Measurements from ENCODE around the gene DOK7. TPM values are rescaled to one million over a fixed set of nuclear protein-coding genes. Genes with fewer than 3 reads are reported as not detected.
A peak's percentile ranks its signal among the peaks of the same experiment; 100 is the strongest.

DOK7 gene
- total RNA-seq, 1 experiment from 2014 or later: not detected

DNA sequence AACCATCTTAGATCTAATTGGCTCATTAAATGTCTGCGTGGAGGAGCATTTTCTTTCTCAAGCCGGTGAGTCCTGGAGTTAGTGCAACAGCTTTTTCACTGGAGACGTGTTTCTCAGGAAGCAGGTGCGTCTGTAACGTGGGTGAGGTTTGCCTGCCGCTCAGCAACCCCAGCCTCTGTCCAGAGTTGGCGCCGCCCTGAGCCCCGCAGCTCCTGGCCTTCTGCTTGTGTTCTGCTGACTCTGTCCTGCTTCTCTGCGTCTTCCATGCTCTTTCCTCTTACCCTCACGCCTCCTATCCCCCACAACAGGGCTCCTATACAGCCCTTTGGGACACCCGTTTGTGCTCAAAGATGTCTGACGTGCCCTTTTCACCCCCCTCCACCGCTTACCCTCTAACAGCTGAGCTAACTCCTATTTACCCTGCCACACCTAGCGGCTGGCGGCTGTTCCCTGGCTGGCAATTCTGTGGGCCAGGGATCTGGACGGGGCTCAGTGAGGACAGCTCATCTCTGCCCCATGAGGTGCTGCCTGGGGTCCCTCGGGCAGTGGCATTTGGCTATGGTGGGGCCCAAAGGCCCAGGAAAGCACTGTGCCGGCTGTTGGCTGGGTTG lies 18.8 kb downstream of the DOK7 start:
- in situ Hi-C loops (cut with HindIII; ENCODE audit: low sequenced_read_pairs): no loop called here
- no peak for DNase-seq (ENCODE audit: low spot score)

DNA sequence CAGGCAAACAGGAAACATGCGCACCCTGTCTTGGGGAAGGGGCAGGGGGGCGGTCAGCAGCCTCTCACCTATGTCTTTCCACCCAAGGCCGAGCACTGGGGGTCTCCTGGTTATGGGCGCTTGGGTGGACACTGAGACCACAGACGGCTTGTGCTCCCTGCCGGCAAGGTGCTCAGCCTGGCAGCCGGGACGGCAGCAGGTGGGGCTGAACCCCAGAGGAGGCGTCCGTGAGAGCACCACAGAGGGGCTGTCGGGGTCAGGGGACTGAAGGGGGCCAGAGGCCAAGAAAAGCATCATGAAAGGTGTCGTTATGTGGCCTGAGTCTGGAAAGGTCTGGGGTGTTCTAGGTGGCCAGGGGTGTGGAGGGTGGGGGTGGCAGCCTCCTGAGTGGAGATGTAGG lies 19.6 kb downstream of the DOK7 start:
- in situ Hi-C loops (cut with HindIII; ENCODE audit: low sequenced_read_pairs): no loop called here

DNA sequence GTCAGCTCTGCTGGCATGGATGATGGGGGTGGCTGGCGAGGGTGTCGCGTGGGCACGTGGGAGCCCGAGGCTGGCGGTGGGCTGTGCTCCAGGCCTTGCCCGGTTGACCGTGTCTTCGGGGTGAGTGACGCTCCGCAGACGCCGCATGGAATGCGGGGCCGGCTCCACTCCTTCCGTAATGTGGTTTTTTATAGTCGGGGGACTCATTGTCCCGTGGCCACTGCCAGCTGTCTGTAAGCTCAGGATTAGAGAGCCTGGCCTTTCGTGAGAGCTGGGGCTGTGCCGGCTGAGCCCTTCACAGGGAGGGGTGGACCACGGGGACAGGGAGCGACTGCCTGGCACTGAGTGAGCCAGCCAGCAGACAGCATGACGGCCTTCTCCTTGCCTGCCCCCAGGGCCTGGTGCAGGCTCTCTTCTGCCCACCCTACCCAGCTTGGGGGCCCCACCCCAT lies 20.4 kb downstream of the DOK7 start:
- DNase-seq (ENCODE audit: low spot score): peak; percentile 42
- in situ Hi-C loops (cut with HindIII; ENCODE audit: low sequenced_read_pairs): no loop called here

More for the DNA sequence above, 19.6 kb downstream of the DOK7 start:
- DNase-seq (ENCODE audit: low spot score): no peak

DNA sequence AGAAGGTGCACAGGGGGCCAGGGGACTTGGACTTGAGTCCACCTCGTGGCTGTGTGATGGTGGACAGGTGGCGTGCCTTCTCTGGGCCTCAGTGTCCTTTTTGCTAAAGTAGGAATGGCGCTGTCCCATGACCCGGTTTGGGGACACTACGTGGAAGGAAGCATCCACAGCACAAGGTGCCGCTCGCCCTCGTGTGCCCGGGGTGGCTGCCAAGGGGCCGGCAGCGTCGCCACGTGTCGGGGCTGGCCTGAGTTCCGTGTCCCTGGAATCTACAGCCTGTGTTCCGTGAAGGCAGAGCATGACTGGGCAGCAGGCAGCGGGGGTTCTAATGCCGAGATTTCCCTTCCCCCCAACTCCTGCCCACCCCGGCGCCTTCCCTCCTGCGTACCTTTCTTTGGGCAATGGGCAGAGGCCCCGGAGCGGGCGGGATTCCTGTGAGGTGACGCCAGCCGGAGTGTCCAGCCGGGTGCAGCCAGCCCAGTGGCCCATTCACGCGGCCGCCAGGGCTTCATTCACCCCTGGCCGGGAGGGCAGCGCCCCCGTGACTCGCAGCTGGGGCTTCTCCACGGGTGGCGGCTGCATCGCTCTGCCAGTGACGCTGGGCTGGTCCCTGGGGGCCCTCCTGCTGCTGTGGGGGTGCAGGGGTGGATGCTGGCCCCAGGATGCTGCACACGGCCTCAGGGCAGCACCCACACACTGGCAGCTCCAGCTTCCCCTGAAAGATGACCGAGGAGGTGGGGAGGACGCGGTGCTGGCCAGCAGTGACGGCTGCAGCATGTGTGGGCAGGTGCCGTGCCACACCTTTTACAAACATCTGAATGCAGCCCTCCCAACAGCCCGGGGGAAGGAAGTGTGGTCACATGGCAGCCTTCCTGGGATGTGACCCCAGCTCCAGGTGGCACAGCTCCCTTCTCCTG lies 21.2 kb downstream of the DOK7 start:
- DNase-seq (ENCODE audit: low spot score): peak; percentile 67

DNA sequence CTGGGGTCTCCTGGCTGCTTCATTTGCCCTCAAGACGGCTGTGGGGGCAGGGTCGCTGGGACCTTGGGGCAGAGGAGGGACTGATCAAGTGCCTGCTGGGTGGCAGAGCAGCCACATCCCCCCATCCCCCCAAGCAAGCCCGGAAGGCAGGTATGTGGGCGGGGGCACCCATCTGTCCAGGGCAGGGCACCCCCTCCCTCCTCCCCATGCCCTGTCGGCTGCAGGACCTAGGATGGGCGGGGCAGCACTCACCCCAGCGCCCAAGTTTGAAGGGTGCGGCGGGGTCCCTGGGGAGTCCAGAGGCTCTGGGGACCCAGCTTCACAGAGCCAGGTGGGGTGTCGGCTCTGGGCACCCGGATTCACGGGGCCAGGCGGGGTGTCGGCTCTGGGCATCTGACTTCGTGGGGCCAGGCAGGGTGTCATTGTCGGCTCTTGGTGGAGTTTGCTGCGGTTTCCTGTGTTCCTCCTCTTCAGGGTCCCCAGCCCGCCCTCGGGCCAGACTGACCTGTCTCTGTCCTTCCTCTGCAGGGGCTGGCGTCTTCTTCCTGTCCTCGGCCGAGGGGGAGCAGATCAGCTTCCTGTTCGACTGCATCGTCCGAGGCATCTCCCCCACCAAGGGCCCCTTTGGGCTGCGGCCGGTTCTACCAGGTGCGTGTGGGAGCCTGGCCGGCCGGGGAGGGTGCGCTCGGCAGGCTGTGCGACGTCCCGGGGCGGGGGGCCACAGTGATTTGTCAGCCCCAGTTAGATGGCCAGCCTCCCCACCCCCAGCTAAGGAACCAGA lies 22.1 kb downstream of the DOK7 start:
- in situ Hi-C loops (cut with HindIII; ENCODE audit: low sequenced_read_pairs): no loop called here
- DNase-seq (ENCODE audit: low spot score): no peak

More for the DNA sequence above, 21.2 kb downstream of the DOK7 start:
- in situ Hi-C loops (cut with HindIII; ENCODE audit: low sequenced_read_pairs): no loop called here

DNA sequence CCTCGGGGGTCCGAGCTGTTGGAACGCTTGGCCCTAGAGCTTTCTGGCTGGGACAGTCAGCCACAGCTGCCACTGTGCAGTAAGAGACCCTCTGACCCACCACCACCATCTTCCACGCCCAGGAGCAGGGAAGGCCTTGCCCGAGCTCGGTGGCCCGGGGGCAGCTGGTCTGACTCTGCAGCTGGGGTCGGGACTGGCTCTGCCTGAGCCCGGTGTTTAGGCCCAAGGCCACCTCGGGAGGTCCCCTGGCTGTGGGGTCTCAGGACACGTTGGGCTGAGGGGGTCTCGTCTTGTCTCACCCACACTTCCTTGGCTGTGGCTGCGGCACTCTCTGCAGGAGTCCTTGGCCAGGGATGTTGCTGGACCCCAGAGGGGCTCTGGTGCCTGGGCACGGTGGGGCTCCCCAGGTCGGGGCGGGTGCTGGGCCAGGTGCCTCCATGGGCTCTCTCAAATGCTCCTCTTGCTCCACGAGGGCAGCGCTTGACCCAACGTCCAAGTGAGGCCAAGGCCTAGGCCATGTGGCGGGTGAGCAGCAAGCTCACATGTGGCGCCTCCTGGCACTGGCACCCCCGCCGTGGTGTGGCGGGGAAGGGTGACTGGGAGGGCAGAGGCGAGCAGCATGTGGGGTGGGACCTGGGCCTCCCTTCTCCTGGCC lies 22.9 kb downstream of the DOK7 start:
- in situ Hi-C loops (cut with HindIII; ENCODE audit: low sequenced_read_pairs): no loop called here
- no peak for DNase-seq (ENCODE audit: low spot score)

DNA sequence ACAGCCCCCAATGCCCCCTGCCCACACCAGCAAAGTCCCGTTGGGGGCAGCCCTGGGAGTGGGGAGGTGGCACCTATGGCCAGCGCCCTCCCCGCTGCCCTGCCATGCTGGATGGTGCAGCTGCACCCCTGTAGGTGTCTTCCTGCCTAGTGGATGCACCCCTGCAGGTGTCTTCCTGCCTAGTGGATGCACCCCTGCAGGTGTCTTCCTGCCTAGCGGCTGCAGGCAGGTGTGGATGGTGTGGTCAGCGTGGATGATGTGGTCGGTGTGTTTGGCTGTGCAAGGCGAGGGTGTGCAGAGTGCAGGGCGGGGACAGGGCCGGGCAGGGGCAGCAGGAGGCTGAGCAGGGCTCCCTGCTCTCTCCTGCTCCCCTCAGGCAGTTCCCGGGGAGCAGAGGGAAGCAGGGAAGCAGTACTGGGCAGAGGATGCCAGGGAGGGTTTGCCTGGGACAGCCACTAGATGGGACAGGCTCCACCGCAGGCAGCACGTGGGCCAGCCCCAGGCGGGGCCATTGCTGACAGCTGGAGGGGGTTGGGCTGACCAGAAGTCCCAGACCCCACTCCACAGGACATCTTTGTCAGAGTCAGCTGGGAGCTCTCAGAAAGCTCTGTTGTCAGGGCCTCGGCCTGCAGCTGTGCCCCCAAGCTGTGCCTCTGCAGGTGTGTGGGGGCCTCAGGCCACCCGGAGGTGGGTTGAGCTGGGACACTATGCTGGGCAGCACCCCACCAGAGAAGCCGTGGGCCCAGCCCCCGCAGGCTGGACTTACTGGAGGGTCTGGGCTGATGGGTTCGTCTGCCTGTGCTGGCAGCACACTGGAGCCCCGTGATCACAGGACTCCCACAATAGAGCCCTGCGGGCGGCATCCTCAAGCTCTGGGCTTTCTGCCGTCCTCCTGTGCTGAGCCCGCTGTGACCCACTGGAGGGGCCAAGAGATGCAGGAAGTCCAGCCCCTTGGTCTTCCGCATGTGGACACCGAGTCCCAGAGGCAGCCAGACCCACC lies 23.7 kb downstream of the DOK7 start:
- in situ Hi-C loops (cut with HindIII; ENCODE audit: low sequenced_read_pairs): no loop called here
- DNase-seq (ENCODE audit: low spot score): no peak

DNA sequence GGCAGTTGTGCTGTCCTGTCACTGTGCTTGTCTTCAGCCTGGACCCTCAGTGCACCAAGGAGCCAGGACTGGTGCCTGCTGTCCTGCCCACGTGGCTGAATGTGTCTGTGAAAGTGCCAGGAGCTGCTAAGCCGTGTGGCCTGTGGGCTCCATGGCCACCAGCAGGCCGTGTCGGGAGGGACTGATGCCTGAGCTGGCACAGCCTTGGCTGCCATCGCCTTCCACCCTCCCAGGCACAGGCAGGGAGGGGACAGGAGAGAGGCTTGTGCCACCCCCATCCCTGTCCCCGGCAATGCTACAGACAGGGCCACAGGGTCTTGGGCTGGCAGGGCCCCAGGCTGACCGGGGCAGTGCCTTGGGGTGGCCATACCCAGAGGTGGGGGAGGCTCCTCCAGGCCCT lies 24.8 kb downstream of the DOK7 start:
- in situ Hi-C loops (cut with HindIII; ENCODE audit: low sequenced_read_pairs): no loop called here
- peak; percentile 56 for DNase-seq (ENCODE audit: low spot score)

DNA sequence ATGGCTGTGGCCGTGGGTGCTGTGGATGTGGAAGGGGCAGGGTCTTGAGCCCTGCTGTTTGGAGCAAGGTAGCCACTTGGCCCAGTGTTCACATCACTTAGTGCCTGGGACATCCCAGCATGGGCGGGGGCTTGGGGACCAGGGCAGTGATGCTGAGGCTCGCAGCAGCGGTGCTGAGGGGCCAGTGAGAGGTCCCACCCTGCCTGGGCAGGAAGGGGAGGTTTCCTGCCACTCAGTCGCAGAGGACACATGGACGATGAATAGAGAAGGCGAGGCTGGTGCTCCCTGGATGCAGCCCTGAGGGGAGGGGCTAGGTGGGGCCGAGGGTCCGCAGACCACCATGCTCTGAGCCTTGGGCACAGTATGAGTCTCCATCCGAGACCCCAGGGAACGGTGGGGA lies 25.7 kb downstream of the DOK7 start:
- no peak for DNase-seq (ENCODE audit: low spot score)
- in situ Hi-C loops (cut with HindIII; ENCODE audit: low sequenced_read_pairs): no loop called here

DNA sequence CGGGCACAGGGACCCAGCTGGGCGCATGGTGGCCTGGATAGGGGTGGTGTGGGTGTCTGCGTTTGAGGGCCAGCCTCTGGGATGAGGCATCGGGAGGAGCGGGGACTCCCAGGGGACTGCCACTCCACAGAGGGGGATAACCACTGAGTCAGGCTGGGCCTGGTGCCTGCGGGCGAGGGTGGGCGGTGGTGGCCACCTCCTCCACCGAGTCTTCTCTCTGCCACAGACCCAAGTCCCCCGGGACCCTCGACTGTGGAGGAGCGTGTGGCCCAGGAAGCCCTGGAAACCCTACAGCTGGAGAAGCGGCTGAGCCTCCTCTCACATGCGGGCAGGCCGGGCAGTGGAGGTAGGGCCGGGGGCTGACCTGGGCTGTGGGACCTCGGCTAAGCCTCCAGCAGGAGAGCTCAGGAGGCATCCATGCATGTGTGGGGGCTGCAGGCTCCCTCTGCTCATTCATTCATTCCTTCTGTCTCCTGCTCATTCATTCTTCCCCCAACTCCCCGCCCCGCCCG lies 26.4 kb downstream of the DOK7 start:
- in situ Hi-C loops (cut with HindIII; ENCODE audit: low sequenced_read_pairs): no loop called here
- DNase-seq (ENCODE audit: low spot score): no peak

DNA sequence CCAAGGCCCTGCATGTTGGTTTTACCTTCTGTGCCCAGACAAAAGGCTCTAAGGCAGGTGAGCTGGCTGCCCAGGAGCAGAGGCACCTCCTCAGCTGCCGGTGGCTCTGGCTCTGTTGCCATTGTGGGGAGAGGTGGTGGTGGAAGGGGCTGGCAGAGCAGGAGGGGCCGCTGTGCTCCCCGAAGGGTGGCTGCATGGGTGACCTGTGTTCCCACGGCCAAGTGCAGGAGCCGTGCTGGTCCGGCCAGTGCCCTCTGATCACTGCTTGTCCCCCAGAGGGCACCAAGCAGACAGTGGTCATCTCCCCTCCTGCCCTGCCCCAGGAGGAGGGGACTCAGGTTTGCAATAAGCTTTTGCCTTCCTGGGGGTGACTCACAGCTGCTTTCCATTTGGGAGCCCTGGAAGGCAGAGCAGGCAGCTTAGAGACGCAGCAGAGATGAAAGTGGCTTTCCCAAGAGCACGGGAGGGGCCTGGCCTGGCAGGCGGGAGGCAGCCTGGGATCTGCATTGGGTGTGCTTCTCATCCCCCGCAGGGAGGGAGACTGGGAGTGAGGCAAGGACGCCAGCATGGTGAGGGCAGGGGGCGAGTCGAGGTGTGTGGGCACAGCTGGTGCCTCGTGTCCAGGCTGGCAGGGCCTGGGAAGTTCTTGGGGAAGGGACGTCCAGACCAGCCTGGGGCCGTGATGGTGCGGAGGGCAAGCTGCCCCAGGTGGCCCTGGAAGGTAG lies 28.7 kb downstream of the DOK7 start:
- no peak for DNase-seq (ENCODE audit: low spot score)

DNA sequence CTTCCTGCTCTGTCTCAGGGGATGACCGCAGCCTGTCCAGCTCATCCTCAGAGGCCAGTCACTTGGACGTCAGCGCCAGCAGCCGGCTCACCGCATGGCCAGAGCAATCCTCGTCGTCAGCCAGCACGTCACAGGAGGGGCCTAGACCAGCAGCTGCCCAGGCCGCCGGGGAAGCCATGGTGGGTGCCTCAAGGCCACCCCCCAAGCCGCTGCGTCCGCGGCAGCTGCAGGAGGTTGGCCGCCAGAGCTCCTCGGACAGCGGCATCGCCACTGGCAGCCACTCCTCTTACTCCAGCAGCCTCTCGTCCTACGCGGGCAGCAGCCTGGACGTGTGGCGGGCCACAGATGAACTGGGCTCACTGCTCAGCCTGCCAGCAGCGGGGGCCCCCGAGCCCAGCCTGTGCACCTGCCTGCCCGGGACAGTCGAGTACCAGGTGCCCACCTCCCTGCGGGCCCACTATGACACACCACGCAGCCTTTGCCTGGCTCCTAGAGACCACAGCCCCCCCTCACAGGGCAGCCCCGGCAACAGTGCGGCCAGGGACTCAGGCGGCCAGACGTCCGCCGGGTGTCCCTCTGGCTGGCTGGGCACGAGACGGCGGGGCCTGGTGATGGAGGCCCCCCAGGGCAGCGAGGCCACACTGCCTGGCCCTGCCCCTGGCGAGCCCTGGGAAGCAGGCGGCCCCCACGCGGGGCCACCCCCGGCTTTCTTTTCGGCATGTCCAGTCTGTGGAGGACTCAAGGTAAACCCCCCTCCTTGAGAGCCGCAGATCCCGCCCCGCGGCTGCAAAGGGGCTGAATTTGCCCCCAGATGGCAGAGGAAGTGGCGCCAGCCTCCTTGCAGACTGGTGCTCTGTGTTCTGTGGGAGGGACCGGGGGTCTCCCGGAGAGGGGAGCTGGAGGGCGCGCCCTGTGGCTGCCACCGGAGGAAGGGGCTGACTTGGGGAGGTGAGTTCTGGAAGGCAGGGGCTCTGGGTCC lies 29.9 kb downstream of the DOK7 start:
- in situ Hi-C loops (cut with HindIII; ENCODE audit: low sequenced_read_pairs): no loop called here
- DNase-seq (ENCODE audit: low spot score): no peak

More for the DNA sequence above, 28.7 kb downstream of the DOK7 start:
- in situ Hi-C loops (cut with HindIII; ENCODE audit: low sequenced_read_pairs): no loop called here

DNA sequence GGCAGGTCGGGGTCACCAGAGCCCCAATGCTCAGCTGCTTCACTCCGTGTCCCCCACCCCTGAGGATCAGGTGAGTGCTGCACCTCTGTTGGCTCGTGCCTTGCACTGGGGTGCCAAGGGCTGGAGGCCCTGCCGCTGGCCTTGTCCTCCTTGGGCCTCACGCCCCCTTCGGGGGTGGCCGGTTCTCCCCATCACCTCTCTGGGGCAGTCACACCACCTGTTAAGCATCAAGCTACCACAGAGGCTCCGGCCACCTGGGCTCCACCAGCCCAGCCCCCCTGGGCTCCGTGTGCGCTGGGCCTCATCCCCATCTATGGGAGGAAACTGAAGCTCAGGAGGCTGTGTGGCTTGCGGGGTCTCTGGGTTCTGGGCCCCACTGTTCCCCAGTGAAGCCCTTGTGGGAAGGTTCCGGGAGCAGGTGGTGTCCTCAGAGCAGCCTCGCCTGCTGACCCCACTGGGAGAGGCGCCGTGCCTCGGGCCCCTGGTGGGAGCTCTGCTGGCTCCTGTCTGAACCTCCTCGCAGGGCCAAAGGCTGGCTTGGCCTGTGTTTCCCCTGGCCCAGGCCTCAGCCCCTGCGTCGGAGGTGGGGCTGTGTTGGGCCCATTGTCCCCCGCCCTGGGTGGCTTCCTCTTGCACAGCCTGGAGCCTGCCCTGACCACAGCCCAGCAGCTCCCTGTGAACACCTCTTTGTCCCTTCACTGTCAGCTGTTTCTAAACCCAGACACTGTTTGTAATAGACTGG lies 30.8 kb downstream of the DOK7 start:
- in situ Hi-C loops (cut with HindIII; ENCODE audit: low sequenced_read_pairs): no loop called here
- DNase-seq (ENCODE audit: low spot score): no peak

DNA sequence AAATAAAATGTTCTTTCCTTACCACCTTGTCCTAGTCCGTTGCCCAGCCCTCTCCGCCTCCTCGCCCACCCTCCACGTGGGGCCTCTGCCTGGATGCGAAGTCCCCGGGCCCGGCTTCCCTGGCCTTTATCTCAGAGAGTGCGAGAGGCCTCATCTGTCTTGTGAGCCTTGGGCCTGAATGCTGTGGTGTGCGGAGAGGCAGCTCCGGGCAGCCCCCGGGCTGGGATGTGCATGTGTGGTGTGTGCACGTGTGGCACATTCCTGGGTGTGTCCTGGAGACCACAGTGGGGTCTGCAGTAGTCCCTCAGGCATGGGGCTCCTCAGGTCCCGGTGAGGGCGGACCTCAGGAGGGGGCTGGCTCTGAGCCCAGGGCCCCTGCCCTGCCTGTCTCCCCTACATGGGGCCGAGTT lies 31.4 kb downstream of the DOK7 start:
- in situ Hi-C loops (cut with HindIII; ENCODE audit: low sequenced_read_pairs): no loop called here
- no peak for DNase-seq (ENCODE audit: low spot score)

DNA sequence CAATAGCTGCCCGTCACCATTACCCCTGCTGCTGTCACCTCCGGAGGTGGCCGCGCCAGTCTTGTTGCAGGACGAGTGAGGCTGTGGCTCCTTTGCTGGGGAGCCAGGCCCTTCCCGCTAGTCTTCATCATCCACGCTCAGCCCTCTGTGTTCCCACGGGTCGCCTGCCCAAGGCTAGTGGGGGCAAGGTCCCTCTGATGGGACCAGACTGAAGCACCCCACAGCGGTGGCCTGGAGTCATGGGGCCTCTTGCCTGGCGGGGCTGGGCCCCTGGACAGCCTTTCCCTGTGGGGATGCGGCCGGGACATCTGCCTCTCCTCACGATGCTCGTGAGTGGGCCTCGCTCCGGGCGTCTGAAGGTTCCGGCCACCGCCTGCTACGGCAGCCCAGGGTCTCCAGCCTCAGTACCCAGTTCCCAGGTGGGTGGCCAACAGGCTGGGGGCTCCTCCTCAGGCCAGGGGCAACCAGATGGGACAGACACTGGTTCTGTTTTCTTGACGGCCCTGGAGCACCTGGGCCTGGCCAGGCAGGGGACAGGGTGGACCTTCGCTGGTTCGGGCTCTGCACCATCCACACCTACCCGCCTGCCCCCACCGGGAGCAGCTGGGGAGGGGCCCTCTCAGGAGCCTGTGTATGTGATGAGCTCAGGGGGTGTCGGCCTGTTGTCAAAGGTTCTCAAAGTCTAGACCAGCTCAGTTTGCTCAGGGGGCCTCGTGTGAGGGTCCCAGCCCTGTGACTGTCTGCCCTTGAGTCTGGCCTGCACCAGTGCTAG lies 32.3 kb downstream of the DOK7 start:
- in situ Hi-C loops (cut with HindIII; ENCODE audit: low sequenced_read_pairs): no loop called here
- DNase-seq (ENCODE audit: low spot score): no peak
